ENCODE measurements around the gene PXDC1. TPM values are rescaled to one million over a fixed set of nuclear protein-coding genes. Genes with fewer than 3 reads are reported as not detected.
"Not testable (repeated sequence)": the region's sequence is repeated elsewhere in the genome, so short reads cannot be mapped to it uniquely, and the experiment has no call there.

The PXDC1 gene
- total and polyA plus RNA-seq, 7 donors, result 9.0 to 116 (median 46.7) TPM

DNA sequence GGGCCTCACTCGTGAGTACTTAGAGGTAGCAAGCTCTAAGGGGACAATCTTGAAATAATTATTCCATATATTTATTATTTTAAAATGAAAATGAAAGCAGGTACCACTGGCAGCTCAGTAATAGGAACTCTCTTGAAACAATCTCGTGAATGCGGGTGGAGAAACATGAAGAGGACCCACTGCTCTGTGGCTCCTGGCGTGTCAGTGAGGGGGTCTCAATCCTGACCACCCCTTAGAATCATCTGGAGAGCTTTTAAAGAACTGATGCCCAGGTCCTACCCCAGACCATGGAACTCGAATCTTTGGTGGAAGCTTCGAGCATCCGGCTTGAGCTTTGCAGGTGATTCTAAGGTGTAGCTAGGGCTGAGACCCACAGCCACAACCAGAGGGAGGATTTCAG is 23.9 kb upstream of the PXDC1 start:
- H3K27me3 ChIP-seq, result no peaks in the 10 kb centered on the region
- no peak for DNase-seq
- no peaks in the 10 kb centered on the region for H3K4me1 ChIP-seq
- no peaks in the 10 kb centered on the region for H3K9me3 ChIP-seq
- intact Hi-C loops (cut with DNase I), result no loop called here
- no peak overlapping the region for H3K27ac ChIP-seq
- H3K36me3 ChIP-seq, result no peaks in the 10 kb centered on the region
- whole genome bisulfite sequencing, 2 donors, result 91 to 96% methylated on average over 7 of the region's 7 CpGs
- no peak for TF ChIP-seq POLR2AphosphoS5 (IDR thresholded peaks at IDR 0.05)
- TF ChIP-seq, protein P1, sequence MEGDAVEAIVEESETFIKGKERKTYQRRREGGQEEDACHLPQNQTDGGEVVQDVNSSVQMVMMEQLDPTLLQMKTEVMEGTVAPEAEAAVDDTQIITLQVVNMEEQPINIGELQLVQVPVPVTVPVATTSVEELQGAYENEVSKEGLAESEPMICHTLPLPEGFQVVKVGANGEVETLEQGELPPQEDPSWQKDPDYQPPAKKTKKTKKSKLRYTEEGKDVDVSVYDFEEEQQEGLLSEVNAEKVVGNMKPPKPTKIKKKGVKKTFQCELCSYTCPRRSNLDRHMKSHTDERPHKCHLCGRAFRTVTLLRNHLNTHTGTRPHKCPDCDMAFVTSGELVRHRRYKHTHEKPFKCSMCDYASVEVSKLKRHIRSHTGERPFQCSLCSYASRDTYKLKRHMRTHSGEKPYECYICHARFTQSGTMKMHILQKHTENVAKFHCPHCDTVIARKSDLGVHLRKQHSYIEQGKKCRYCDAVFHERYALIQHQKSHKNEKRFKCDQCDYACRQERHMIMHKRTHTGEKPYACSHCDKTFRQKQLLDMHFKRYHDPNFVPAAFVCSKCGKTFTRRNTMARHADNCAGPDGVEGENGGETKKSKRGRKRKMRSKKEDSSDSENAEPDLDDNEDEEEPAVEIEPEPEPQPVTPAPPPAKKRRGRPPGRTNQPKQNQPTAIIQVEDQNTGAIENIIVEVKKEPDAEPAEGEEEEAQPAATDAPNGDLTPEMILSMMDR (IDR thresholded peaks at IDR 0.05), result no peak
- no peak for TF ChIP-seq POLR2A (IDR thresholded peaks at IDR 0.05)
- TF ChIP-seq EP300 (IDR thresholded peaks at IDR 0.05), result no peak
- no peak overlapping the region for H3K4me3 ChIP-seq

- intact Hi-C loops (cut with DNase I), result loop anchor here (5.0 kb wide), 1 partner anchor 34 kb away; no protein-coding TSS in a partner anchor
- no peak overlapping the region for H3K27ac ChIP-seq
- TF ChIP-seq, protein P1 (IDR thresholded peaks at IDR 0.05), result no peak
- no peak for TF ChIP-seq POLR2AphosphoS5 (IDR thresholded peaks at IDR 0.05)
- no peak for TF ChIP-seq EP300 (IDR thresholded peaks at IDR 0.05)
- no peak for TF ChIP-seq POLR2A (IDR thresholded peaks at IDR 0.05)
- no peak for DNase-seq
- no peak overlapping the region for H3K4me3 ChIP-seq
- H3K36me3 ChIP-seq, result no peaks in the 10 kb centered on the region
- H3K27me3 ChIP-seq, result no peaks in the 10 kb centered on the region
- WGBS, 2 donors, result 83 to 87% methylated on average over 7 of the region's 7 CpGs
- no peaks in the 10 kb centered on the region for H3K9me3 ChIP-seq
- no peaks in the 10 kb centered on the region for H3K4me1 ChIP-seq
Observed at GRCh38 chr6:3773678-3774298, 22.3 kb upstream of the PXDC1 start.

DNA sequence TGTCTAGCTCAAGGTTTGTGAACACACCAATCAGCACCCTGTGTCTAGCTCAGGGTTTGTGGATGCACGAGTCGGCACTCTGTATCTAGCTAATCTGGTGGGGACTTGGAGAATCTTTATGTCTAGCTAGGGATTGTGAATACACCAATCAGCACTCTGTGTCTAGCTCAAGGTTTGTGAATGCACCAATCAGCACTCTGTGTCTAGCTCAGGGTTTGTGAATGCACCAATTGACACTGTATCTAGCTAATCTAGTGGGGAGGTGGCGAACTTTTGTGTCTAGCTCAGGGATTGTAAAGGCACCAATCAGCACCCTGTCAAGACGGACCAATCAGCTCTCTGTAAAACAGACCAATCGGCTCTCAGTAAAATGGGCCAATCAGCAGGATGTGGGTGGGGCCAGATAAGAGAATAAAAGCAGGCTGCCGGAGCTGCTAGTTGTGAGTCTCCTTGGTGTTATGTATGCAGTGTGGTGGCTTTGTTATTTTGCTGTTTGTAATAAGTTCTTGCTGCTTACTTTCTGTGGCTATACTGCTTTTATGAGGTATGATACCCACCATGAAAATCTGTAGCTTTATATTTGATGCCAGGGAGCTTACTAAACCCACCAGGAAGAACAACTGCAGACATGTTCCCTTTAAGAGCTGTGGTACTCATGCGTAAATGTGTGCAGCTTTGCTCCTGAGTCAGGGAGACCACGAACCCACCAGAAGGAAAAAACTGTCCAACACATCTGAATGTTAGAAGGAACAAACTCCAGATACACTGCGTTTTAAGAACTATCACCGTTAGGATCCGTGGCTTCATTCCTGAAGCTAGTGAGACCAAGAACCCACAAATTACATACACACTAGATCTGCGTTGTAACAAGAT is 20.9 kb upstream of the PXDC1 start:
- H3K27ac ChIP-seq, DNase-seq, H3K36me3 ChIP-seq, H3K4me3 ChIP-seq, H3K4me1 ChIP-seq, H3K27me3 ChIP-seq, H3K9me3 ChIP-seq: not testable (repeated sequence)
- intact Hi-C loops (cut with DNase I), result loop anchor here (5.0 kb wide), 1 partner anchor 35 kb away; no protein-coding TSS in a partner anchor
- 89 to 91% methylated on average over 12 of the region's 12 CpGs for WGBS, 2 donors

GRCh38 chr6:3771407-3772011 is 20.0 kb upstream of the PXDC1 start:
- Histone ChIP-seq H3K4me1 (no peaks in the 10 kb centered on the region), H3K27ac (no peak overlapping the region), H3K9me3 (no peaks in the 10 kb centered on the region), H3K4me3 (no peak overlapping the region), H3K36me3 (no peaks in the 10 kb centered on the region), H3K27me3 (no peaks in the 10 kb centered on the region)
- TF ChIP-seq EP300 (IDR thresholded peaks at IDR 0.05) (no peak), POLR2A (IDR thresholded peaks at IDR 0.05) (no peak), POLR2AphosphoS5 (IDR thresholded peaks at IDR 0.05) (no peak)
- TF ChIP-seq, protein P1 (IDR thresholded peaks at IDR 0.05), result no peak
- no peak for DNase-seq
- WGBS, 2 donors, result 89 to 93% methylated on average over 57 of the region's 57 CpGs
- intact Hi-C loops (cut with DNase I), result loop anchor here (5.0 kb wide), 1 partner anchor 36 kb away; no protein-coding TSS in a partner anchor
